ENCODE data around the gene NME7.

DNA sequence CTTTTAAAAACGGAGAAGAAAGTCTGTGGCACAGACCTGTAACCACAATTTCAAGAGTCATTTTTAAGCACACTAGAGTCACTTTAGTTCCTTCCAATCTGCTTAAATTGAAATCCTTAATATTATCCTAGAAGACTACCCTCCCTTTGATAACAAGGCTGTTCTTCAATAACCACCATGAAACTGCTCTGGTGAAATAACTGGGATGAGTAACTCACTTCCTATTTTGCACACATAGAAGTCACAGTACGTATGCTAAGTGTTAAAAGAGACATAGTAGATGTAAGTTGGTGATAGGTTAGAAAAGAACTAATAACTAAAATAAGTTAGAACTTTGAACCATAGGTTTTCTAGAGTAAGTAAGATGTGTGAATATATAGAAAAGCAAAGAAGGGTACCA, 107.8 kb downstream of the NME7 start:
- TF ChIP-seq, protein P1, sequence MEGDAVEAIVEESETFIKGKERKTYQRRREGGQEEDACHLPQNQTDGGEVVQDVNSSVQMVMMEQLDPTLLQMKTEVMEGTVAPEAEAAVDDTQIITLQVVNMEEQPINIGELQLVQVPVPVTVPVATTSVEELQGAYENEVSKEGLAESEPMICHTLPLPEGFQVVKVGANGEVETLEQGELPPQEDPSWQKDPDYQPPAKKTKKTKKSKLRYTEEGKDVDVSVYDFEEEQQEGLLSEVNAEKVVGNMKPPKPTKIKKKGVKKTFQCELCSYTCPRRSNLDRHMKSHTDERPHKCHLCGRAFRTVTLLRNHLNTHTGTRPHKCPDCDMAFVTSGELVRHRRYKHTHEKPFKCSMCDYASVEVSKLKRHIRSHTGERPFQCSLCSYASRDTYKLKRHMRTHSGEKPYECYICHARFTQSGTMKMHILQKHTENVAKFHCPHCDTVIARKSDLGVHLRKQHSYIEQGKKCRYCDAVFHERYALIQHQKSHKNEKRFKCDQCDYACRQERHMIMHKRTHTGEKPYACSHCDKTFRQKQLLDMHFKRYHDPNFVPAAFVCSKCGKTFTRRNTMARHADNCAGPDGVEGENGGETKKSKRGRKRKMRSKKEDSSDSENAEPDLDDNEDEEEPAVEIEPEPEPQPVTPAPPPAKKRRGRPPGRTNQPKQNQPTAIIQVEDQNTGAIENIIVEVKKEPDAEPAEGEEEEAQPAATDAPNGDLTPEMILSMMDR (IDR thresholded peaks at IDR 0.05), result no peak
- TF ChIP-seq POLR2A (IDR thresholded peaks at IDR 0.05), result no peak
- no peak for TF ChIP-seq POLR2AphosphoS5 (IDR thresholded peaks at IDR 0.05)

Data from sigmoid colon (tissue), 4 donors.